Fibroblast of skin of scalp (primary cell): ENCODE results near the gene OLFML2A. TPM values are rescaled to one million over a fixed set of nuclear protein-coding genes. Genes with fewer than 3 reads are reported as not detected.
A peak's percentile ranks its signal among the peaks of the same experiment; 100 is the strongest.
"Not testable (repeated sequence)": the region's sequence is repeated elsewhere in the genome, so short reads cannot be mapped to it uniquely, and the experiment has no call there.

ENCODE experiments used
- DNase-seq: peaks from one replicate; pipeline ENCODE4 v3.0.0-alpha.2; 2013
- polyA plus RNA-seq, 2 experiments: library from polyadenylated mRNA; unstranded; fragments of 120-200 nt; gene quantifications; one replicate each; pipeline ENCODE4 v1.2.1, GENCODE V29; 2013; ENCODE audit not compliant: insufficient read length in 2 of 2

The OLFML2A gene
- polyA plus RNA-seq (2013, experiment 1 of 2; ENCODE audit: insufficient read length), result 14.5 TPM
- polyA plus RNA-seq (2013, experiment 2 of 2; ENCODE audit: insufficient read length), result 19.4 TPM

- no peak for DNase-seq
Observed at GRCh38 chr9:124776954-124777648, at the start of gene OLFML2A. OLFML2A (plus strand) TSS chr9:124777133; CDS start chr9:124777271, 138 bp downstream.

DNA sequence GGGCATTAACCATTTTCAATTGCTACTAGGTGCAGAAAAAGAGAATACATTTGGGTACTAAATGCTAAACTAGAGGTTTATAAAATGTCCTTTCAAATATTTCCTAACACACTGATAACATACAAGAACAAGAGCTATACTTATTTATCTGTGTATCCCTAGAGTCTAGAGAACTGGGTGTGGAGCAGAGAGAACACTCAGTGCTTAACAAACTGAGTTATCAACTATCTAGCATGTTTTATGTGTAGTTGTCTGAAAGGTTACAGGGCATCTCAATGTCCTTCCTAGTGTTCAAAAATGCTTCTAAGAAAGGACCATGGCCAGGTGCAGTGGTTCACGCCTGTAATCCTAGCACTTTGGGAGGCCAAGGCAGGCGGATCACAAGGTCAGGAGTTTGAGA is 46.2 kb upstream of the OLFML2A start:
- DNase-seq, result no peak

DNA sequence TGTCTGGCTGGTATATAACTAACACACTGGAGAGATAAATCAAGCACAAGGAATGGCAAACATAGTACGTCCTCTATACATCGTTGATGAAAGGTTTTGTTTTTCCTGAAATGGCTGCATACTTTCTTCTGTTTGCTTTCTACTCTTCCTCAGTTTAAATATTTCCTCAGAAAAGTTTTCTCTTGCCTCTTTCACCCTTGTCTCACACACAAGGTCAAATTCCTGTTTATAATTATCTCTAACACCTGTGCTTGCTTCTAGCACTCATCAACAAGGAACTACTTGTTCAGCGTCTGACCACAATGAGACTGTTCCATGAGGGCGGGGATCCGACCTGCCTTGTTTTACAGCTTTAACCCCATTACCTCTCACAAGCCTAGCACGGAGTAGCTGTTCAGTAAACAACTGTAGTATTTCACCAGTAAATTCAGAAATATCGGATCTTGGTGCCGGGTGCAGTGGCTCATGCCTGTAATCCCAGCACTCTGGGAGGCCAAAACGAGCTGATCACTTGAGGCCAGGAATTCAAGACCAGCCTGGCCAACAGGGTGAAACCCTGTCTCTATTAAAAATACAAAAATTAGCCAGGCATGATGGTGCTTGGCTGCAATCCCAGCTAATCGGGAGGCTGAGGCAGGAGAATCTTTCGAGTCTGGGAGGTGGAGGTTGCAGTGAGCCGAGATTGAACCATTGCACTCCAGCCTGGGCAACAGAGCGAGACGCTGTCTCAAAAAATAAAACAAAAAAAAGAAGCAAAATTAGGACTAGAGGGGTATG is 42.8 kb upstream of the OLFML2A start:
- no peak for DNase-seq

- not testable (repeated sequence) for DNase-seq
Observed at GRCh38 chr9:124734741-124735083, 42.2 kb upstream of the OLFML2A start.

DNA sequence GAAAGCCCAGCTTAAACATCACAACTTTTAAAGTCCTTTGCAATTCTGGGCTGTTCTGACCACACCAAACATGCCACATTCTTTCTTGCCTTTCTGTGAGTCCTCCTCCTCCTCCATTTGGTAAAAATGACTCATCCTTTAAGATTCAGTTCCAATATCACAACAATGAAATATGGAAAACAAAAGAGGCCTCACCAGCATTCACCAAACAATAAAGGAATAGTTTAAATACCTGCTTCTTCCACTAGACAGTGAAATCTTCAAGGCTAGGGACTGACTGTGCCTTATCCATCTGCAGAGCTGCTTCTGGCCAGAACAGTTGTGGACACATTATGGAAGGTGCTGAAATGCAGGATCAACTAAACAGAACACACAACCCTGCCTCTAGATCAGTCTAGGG is 41.8 kb upstream of the OLFML2A start:
- DNase-seq, result peak; percentile 73

DNA sequence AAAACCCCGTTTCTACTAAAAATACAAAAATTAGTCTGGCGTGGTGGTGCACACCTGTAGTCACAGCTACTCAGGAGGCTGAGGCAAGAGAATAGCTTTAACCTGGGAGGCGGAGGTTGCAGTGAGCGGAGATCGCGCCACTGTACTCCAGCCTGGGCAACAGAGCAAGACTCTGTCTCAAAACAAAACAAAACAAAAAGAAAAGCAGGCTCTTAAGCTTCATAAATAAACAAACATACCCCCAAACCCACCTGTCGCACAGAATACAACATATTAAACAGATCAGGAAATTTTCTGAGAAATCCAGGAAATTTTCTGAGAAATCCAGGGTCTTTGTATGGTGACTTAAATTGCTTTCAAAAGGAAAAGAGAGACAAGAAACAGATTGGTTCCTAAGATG is 38.9 kb upstream of the OLFML2A start:
- DNase-seq, result not testable (repeated sequence)

DNA sequence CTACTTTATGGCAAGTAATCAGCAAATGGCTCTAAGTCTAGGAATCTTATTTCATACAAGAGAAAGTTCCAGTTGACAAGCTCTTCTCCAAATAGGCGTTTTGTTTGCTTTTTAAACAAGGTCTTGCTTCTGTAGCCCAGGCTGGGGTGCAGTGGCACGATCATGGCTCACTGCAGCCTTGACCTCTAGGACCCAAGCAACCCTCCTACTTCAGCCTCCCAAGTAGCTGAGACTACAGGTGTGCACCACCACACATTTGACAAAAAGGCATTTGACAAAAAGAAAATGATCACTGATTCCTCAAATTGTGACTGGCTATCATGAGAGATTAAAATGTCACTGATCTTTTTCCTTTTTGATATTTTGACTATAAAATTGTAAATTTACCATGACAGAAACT is 37.6 kb upstream of the OLFML2A start:
- DNase-seq, result no peak

- no peak for DNase-seq
Observed at GRCh38 chr9:124741149-124741548, 35.8 kb upstream of the OLFML2A start.

- no peak for DNase-seq
Observed at GRCh38 chr9:124741662-124742061, 35.3 kb upstream of the OLFML2A start.

DNA sequence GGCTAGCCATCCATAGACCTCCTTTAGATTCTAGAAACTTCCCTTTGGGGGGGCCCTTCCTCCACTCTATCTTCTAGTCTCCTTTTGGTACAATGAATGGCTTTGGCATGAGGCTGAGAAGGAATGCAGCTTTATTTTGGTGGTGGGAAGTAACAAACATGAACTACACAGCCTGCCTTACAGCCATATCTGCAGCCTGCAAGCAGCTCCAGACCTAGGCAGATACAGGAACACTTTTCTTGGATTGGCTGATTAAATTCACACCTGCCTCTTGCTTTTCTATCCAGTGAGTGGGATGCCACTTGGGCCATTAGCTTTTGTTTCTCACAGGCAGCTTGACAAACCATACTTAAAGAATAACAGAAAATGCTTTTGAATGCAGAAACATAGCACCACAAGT is 34.0 kb upstream of the OLFML2A start:
- no peak for DNase-seq

- DNase-seq, result peak; percentile 51
Observed at GRCh38 chr9:124743686-124744348, 33.1 kb upstream of the OLFML2A start.

DNA sequence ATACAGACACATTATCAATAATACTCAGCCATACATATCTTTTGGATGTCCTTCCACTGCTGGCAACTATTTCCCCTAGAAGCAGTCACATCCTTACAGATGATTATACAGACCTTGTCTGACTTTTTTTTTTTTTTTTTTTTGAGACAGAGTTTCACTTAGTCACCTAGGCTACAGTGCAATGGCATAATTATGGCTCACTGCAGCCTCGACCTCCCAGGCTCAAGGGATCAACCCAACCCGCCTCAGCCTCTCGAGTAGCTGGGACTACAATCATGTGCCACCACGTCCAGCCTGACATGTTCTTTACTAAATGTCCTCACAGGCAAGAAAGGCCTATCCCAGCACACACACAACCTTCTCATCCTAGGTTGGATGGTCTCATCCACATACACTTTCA is 29.9 kb upstream of the OLFML2A start:
- DNase-seq, result no peak

- no peak for DNase-seq
Observed at GRCh38 chr9:124749284-124749683, 27.6 kb upstream of the OLFML2A start.

- DNase-seq, result peak; percentile 35
Observed at GRCh38 chr9:124749781-124750180, 27.2 kb upstream of the OLFML2A start.

DNA sequence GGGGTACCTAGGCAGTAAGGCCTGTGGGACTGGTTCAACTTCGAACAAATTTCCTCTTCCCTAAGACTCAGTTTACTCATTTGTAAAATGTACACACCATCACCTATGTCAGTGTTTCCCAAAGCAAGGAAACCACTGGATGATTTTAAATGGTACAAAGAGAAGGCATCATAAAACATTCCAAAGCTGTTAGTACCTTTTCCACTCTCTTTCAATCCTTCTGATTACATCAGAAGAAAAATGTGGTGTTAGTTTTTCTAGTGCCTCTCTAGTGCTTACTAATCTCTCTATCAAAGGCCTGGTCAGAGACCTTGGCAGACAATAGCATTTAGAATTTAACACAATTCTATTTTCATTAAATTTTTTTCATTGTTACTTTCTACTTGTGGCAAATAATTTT is 24.0 kb upstream of the OLFML2A start:
- peak; percentile 71 for DNase-seq

DNA sequence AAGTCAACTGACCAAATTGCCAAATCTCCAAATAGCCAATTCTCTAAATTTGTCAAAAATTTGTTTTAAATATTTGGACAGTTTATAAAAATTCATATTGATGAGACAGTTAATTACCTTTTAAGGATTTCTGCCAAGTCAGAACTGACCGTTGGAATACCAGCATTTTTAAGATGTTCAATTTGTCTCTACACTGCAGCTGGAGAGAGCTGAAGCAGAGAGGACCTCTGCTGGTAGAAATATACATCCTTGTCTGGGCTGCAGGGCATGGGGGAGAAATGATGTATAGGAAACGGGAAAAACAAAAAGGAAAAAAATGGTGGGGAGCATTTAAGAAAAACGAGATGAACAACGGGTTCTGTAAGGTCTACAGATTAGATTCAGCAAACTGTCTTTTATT is 22.6 kb upstream of the OLFML2A start:
- peak; percentile 68 for DNase-seq

DNA sequence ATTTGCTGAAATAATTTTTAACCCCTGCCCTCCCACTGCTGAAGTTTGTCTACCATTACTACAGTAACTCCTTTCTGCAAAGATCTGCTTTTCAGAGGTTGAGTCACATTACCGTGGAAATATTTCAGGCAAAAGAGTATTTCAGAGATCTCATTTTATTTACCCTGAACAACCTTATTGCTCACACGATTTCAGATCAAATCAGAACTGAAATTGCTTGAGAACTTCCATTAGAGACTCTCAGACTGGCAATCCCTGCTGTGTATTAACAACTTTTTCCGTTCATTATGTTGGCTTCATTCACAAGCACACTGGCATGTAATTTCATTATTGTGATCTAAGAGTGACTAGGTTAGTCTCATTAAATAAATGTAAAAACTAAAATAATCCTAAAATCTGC is 21.9 kb upstream of the OLFML2A start:
- no peak for DNase-seq

- no peak for DNase-seq
Observed at GRCh38 chr9:124756011-124756410, 20.9 kb upstream of the OLFML2A start.

GRCh38 chr9:124757616-124758015 is 19.3 kb upstream of the OLFML2A start:
- no peak for DNase-seq

DNA sequence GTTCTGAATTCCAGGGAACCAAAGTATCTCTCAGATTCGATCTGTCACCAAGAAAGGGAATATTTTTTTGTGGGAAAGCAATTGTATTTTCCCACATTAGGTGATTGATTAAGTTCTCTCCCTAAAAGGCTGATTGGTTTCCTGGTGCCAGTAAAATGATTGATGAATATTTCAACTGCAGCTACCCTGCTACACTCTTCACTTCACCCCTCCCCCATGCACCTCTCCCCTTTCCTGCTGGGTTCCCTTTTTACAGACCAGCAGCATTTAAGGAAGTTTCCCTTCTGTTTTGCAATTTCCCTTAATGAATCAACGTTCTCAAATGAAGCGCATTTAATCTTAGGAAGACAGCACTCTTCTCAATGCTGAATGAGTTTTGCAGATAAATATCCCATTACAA is 18.9 kb upstream of the OLFML2A start:
- no peak for DNase-seq

DNA sequence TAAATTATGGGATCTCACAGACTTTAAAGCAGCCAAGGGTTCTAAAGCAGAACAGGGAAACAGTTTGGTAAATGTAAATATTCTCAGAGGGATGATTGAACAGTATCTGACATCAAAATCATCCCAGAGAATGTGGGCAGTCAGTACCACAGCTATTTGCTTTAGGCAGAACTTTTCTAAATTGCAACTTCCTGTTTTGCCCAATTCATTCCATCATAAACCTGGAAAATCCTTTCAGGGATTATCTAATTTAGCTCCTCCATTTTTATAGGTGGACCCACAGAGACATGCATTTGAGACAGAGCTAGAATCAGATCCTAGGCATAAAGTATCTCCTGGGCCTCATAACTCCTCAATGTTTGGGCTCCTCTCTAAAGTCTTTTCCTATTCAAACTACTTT is 18.2 kb upstream of the OLFML2A start:
- DNase-seq, result no peak

- no peak for DNase-seq
Observed at GRCh38 chr9:124759327-124759726, 17.6 kb upstream of the OLFML2A start.

- no peak for DNase-seq
Observed at GRCh38 chr9:124760719-124761118, 16.2 kb upstream of the OLFML2A start.

DNA sequence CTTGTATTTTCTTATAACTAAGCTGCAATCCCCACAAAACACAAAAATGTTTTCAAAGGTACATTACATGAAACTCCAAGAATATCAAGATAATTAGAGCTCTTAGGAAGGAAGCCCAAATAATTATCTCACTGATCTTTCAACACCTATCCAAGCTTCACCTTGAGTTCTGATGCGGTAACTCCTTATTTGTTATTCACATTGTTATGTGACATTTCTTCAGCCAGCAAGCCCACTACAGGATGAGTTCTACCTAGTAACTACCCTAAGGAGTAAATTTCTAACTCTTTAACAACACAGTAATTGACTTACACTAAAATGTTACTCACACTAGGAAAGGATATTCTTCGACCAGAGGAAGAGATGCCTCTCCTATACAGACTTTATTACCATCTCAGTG is 15.7 kb upstream of the OLFML2A start:
- no peak for DNase-seq
